OCI-LY7 (cell line): ENCODE data around the gene BNIP3.

Experiments used
- CTCF ChIP-seq: fragments of 200-600 bp; sonication (generic); conservative IDR thresholded peaks from 2 replicates; pipeline ENCODE4 v1.5.1; 2014; ENCODE audit warnings: mild to moderate bottlenecking, antibody characterized with exemption, low read length, moderate library complexity, mixed read lengths
- EZH2phosphoT487 ChIP-seq: fragments of 200-600 bp; sonication (generic); IDR thresholded peaks from 2 replicates; pipeline ENCODE4 v1.6.1; 2018; ENCODE audit warnings: low read depth, borderline replicate concordance, mild to moderate bottlenecking, mixed run types, antibody characterized with exemption, low read length, moderate library complexity, mixed read lengths

DNA sequence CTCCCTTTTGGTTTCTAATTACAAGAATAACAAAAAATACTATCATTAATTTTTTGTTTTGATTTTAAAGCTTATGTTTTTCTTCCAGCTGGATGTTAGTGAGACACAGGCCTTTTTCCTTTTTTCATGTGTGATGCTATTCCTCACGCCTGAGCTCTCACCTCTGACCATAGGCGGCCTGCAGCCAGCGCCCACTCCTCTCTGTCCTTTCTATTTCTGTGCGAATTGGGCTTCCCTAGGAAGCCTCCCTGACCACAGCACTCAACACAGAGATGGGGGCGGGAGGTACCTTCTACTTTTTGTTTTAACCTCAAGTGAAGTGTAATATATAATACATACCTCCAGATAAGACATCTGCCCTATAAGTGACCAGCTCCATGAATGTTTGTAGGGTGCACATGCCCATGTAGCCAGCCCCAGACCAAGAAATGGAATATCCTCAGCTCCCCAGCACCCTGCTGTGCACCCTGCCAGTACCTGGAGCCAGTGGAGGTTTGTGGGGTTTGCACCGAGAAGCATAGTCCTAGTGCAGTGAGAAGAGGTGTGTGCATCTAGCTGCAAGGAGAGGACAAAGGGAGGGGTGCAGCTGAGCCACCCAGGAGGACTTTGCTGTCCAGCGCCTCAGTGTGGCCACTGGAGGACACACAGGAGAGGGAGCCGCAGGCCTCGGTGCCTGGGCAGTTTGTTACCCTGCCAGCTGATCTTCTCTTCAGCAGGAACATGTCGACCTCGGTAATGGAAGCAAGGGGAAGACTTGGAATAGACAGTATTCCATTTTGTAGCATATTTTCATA is 38.5 kb downstream of the BNIP3 start:
- peak; percentile 50; the same call in 1 of the 2 replicates for TF ChIP-seq CTCF
- no peak for TF ChIP-seq EZH2phosphoT487
